ENCODE data around the gene TCF7.

GRCh38 chr5:134130239-134130945, 15.9 kb downstream of the TCF7 start:
- no peak for TF ChIP-seq EZH2phosphoT487 (conservative IDR thresholded peaks at IDR 0.05; ENCODE audit: low read length)
- TF ChIP-seq, protein P1, sequence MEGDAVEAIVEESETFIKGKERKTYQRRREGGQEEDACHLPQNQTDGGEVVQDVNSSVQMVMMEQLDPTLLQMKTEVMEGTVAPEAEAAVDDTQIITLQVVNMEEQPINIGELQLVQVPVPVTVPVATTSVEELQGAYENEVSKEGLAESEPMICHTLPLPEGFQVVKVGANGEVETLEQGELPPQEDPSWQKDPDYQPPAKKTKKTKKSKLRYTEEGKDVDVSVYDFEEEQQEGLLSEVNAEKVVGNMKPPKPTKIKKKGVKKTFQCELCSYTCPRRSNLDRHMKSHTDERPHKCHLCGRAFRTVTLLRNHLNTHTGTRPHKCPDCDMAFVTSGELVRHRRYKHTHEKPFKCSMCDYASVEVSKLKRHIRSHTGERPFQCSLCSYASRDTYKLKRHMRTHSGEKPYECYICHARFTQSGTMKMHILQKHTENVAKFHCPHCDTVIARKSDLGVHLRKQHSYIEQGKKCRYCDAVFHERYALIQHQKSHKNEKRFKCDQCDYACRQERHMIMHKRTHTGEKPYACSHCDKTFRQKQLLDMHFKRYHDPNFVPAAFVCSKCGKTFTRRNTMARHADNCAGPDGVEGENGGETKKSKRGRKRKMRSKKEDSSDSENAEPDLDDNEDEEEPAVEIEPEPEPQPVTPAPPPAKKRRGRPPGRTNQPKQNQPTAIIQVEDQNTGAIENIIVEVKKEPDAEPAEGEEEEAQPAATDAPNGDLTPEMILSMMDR (IDR thresholded peaks at IDR 0.05; ENCODE audit: insufficient read depth, low read length, poor library complexity, severe bottlenecking): no peak

All from SU-DHL-6 (cell line).